Loucy (cell line): ENCODE results near the gene ZP3.

Experiments
- H2AFZ ChIP-seq: fragments of 200-600 bp; sonication (generic); 2 replicates; pipeline ENCODE4 v1.6.0; 2016; ENCODE audit warnings: antibody characterized with exemption, mild to moderate bottlenecking, low read length, moderate library complexity
- H3F3A ChIP-seq: fragments of 200-600 bp; 2 replicates; pipeline ENCODE4 v1.6.0; 2016; ENCODE audit warnings: antibody characterized with exemption, low read depth, mild to moderate bottlenecking
- H3K27me3 ChIP-seq: fragments of 200-600 bp; sonication (generic); 2 replicates; pipeline ENCODE4 v1.6.1; 2014; ENCODE audit warnings: low read length, mild to moderate bottlenecking; ENCODE audit not compliant: insufficient read depth, poor library complexity, severe bottlenecking
- H3K36me3 ChIP-seq: fragments of 200-600 bp; sonication (generic); 2 replicates; pipeline ENCODE4 v1.6.1; 2016; ENCODE audit warnings: low read length; ENCODE audit not compliant: insufficient read depth
- H3K4me1 ChIP-seq: fragments of 200-600 bp; sonication (generic); 2 replicates; pipeline ENCODE4 v1.5.1; 2014; ENCODE audit warnings: low read length, mild to moderate bottlenecking; ENCODE audit not compliant: insufficient read depth, poor library complexity, severe bottlenecking
- H3K4me2 ChIP-seq: fragments of 200-600 bp; sonication (generic); 2 replicates; pipeline ENCODE4 v1.6.0; 2014; ENCODE audit warnings: antibody characterized with exemption, low read length, low read depth, mild to moderate bottlenecking; ENCODE audit not compliant: poor library complexity, severe bottlenecking
- H3K4me3 ChIP-seq: fragments of 200-600 bp; sonication (generic); 2 replicates; pipeline ENCODE4 v1.5.1; 2014; ENCODE audit warnings: low read length, mild to moderate bottlenecking, mixed read lengths; ENCODE audit not compliant: poor library complexity, severe bottlenecking
- H3K79me2 ChIP-seq: fragments of 200-600 bp; sonication (generic); 2 replicates; pipeline ENCODE4 v1.6.1; 2014; ENCODE audit warnings: low read length; ENCODE audit not compliant: insufficient read depth
- H3K9ac ChIP-seq: fragments of 200-600 bp; sonication (generic); 2 replicates; pipeline ENCODE4 v1.6.0; 2014; ENCODE audit warnings: mild to moderate bottlenecking, low read depth, low read length, moderate library complexity; ENCODE audit not compliant: poor library complexity, severe bottlenecking
- H3K9me2 ChIP-seq: fragments of 200-600 bp; sonication (generic); replicated peaks from 2 replicates; pipeline ENCODE4 v1.6.1; 2016; ENCODE audit warnings: low read depth, low read length, mixed read lengths
- H3K9me3 ChIP-seq: fragments of 200-600 bp; sonication (generic); 2 replicates; pipeline ENCODE4 v1.6.1; 2014; ENCODE audit warnings: mild to moderate bottlenecking, antibody characterized with exemption, low read length, low read depth; ENCODE audit not compliant: insufficient read depth
- H4K20me1 ChIP-seq: fragments of 200-600 bp; sonication (generic); 2 replicates; pipeline ENCODE4 v1.6.0; 2014; ENCODE audit warnings: antibody characterized with exemption, low read length, mild to moderate bottlenecking; ENCODE audit not compliant: insufficient read depth, poor library complexity, severe bottlenecking
- CTCF ChIP-seq: fragments of 200-600 bp; sonication (generic); conservative IDR thresholded peaks from 2 replicates; pipeline ENCODE4 v1.5.1; 2014; ENCODE audit warnings: mild to moderate bottlenecking, antibody characterized with exemption, low read length
- EZH2phosphoT487 ChIP-seq: fragments of 200-600 bp; IDR thresholded peaks from 2 replicates; pipeline ENCODE4 v1.6.1; 2018; ENCODE audit warnings: antibody characterized with exemption, mild to moderate bottlenecking, moderate library complexity, borderline replicate concordance

ZP3 gene

GRCh38 chr7:76407718-76408117 lies 17.0 kb upstream of the ZP3 start:
- Histone ChIP-seq H3K4me1 (peaks cover 5% of the 10 kb centered on the region), H3K9me2 (no peaks in the 10 kb centered on the region), H2AFZ (no peak overlapping the region), H3K27me3 (no peaks in the 10 kb centered on the region), H3K4me2 (no peak overlapping the region), H3K4me3 (no peak overlapping the region), H3K9me3 (no peaks in the 10 kb centered on the region), H3K79me2 (no peaks in the 10 kb centered on the region), H3K36me3 (no peaks in the 10 kb centered on the region), H3K9ac (no peak overlapping the region), H4K20me1 (no peaks in the 10 kb centered on the region), H3F3A (no peaks in the 10 kb centered on the region)
- TF ChIP-seq EZH2phosphoT487 (no peak), CTCF (no peak)

- no peaks in the 10 kb centered on the region for H3K79me2 ChIP-seq
- no peak overlapping the region for H3K4me3 ChIP-seq
- H3K27me3 ChIP-seq, result no peaks in the 10 kb centered on the region
- TF ChIP-seq EZH2phosphoT487 (no peak), CTCF (no peak)
- H3K4me2 ChIP-seq, result no peak overlapping the region
- H3K4me1 ChIP-seq, result peaks cover 5% of the 10 kb centered on the region
- H3K9ac ChIP-seq, result no peak overlapping the region
- H3F3A ChIP-seq, result no peaks in the 10 kb centered on the region
- H4K20me1 ChIP-seq, result no peaks in the 10 kb centered on the region
- no peaks in the 10 kb centered on the region for H3K9me3 ChIP-seq
- no peaks in the 10 kb centered on the region for H3K36me3 ChIP-seq
- H2AFZ ChIP-seq, result no peak overlapping the region
- no peaks in the 10 kb centered on the region for H3K9me2 ChIP-seq
Measured at GRCh38 chr7:76408121-76408560, 16.6 kb upstream of the ZP3 start.

DNA sequence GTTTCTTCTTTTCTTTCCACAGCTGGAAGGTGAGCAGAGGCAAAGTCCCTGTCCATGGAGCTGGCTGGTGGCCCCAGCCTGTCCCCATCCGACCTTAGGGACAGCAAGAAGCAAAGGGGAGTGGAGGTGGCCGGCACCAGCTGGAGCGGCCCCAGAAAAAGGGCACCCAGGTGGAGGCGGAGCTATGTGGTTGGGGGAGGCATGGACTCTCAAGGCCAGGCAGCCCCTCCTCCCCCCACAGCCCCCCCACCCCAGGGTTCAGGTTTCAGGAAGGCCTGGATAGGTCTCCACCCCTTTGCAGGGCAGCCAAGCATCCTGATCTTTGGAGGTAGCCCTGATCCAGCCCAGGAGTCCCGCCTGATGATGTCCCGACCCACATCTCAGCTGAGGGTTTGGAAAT lies 15.2 kb upstream of the ZP3 start, which contains the start of gene SSC4D:
Gene SSC4D (minus strand): TSS at position 161 of the 400 bp plus-strand sequence. CDS start 5,258 bp downstream, outside the sequence.
- Histone ChIP-seq H3K4me3 (no peak within 1 kb of the TSS), H3K4me1 (no peaks in the 10 kb centered on the region), H2AFZ (no peak within 1 kb of the TSS), H3F3A (no peaks in the 10 kb centered on the region), H3K9me3 (no peaks in the 10 kb centered on the region), H3K36me3 (no peaks in the 10 kb centered on the region), H3K9me2 (no peaks in the 10 kb centered on the region), H3K9ac (no peak within 1 kb of the TSS), H3K27me3 (no peaks in the 10 kb centered on the region), H4K20me1 (no peaks in the 10 kb centered on the region), H3K4me2 (no peak within 1 kb of the TSS), H3K79me2 (no peaks in the 10 kb centered on the region)
- TF ChIP-seq EZH2phosphoT487, result no peak
- TF ChIP-seq CTCF, result no peak
